Umbilical cord (tissue), 2 donors: ENCODE results near the gene SELENOP. TPM values are rescaled to one million over a fixed set of nuclear protein-coding genes. Genes with fewer than 3 reads are reported as not detected.
"Not testable (repeated sequence)": the region's sequence is repeated elsewhere in the genome, so short reads cannot be mapped to it uniquely, and the experiment has no call there.

Experiments
- DNase-seq: peaks from one replicate; pipeline ENCODE4 v3.0.0-alpha.2; 2015; ENCODE audit warnings: low spot score
- total RNA-seq: library from RNA; depleted of rRNA; stranded (reverse); fragments of >200 nt; gene quantifications from one replicate; pipeline ENCODE4 v1.2.3, GENCODE V29; 2014; ENCODE audit warnings: low replicate concordance; ENCODE audit not compliant: insufficient read depth

The SELENOP gene
- total RNA-seq, 1 donor from 2014 or later: 148 TPM

GRCh38 chr5:42826757-42827515 lies 15.2 kb upstream of the SELENOP start:
- DNase-seq: peak; percentile 55

DNA sequence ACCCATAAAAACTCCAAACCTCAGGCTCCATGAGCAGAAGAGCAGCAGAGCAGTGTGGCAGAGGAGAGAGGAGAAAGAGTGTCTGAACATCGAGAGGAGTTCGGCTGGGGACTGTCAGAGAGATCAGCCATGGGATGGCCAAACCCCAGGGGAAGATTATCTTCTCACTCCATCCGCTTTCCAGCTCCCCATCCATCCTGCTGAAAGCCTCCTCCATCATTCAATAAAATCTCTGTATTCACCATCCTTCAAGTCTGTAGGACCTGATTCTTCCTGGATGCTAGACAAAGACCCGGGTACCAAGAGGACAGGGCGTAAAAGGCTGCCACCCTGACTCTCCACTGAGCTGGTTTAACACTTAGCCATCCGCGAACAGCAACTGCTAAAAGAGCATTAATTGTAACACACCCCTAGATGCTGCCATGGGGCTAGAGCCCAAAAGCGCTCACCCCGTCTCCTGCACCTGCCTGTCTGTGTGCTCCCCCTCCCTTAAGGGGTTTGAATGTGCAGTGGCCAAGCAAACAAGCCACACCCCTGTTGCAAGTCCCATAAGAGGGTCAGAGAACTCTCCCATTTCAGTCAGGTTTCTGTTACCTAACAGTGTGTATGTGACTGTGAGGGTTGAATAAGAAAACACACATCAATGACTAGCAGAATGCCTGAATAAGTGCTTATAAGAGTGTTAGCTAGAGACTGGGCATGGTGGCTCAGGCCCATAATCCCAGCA lies 13.9 kb upstream of the SELENOP start:
- DNase-seq: no peak

DNA sequence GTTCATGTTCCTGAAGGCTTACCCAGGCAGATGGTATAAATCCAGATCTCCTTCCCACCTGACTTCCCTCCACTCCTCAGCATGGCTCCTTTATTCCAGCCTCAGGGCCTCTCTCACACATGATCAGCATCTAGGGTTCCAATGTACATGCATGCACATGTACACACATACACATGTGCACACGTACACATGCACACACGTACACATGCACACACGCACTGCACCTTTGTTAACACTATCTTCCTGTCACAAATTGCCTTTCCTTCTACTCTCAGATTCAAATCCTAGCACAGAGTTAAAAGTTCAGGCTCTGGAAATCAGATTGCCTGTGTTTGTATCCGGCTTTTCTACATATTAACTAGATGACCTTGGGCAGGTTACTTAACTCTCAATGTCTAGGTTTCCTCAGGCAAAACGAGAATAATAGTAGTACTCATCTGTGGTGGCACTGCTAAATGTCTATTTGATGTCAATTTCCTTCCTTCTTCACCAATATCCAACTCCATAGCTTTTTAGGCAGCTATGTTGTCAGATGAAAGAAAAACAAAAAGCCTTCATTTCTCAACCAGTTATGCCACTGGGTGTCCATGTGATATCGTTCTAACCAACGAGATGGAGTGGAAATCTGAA lies 12.8 kb upstream of the SELENOP start:
- no peak for DNase-seq

DNA sequence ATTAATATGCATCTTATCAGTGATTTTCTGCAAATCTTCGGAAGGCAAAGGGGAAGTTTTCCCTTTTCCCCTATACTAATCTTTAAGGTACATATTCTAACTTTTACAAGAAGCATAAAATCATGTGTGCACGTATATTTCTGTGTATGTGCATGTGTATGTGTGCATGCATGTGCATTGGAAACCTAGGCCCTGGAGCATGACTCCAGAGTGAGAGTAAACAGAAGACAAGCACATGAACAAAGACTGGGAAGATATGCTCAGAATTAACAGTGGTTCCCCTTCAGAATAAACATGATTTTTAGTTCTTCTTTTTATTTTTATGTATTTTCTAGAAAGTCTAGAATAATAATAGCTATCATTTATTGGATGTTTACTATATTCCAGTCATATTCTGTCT lies 10.9 kb upstream of the SELENOP start:
- no peak for DNase-seq

GRCh38 chr5:42819745-42820144 lies 8.1 kb upstream of the SELENOP start:
- DNase-seq: no peak

- DNase-seq: not testable (repeated sequence)
Measured at GRCh38 chr5:42816546-42816945, 4.9 kb upstream of the SELENOP start.

GRCh38 chr5:42813533-42813932 lies 1.8 kb upstream of the SELENOP start:
- DNase-seq: peak; percentile 19

DNA sequence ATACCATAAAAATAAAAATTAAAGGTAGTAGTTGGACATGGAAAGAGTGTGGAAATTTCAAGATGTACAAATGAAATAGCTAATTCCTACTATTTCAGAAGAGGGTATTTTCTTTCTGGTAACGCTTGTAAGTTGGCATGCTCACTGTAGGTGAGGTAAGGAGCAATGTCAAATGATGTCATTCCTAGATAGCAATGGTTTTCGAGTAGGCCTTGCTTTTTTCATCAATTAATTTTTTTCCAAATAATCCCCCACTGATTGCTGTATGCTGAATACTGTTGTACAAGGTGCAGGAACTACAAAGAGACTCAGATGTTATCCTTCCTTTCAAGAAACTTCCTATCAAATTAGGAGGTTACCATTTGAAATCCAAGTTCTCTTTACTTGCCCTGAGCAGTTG lies 928 bp upstream of the SELENOP start:
- DNase-seq: no peak

GRCh38 chr5:42810834-42811590 lies 680 bp downstream of the SELENOP start:
- peak; percentile 9 for DNase-seq

DNA sequence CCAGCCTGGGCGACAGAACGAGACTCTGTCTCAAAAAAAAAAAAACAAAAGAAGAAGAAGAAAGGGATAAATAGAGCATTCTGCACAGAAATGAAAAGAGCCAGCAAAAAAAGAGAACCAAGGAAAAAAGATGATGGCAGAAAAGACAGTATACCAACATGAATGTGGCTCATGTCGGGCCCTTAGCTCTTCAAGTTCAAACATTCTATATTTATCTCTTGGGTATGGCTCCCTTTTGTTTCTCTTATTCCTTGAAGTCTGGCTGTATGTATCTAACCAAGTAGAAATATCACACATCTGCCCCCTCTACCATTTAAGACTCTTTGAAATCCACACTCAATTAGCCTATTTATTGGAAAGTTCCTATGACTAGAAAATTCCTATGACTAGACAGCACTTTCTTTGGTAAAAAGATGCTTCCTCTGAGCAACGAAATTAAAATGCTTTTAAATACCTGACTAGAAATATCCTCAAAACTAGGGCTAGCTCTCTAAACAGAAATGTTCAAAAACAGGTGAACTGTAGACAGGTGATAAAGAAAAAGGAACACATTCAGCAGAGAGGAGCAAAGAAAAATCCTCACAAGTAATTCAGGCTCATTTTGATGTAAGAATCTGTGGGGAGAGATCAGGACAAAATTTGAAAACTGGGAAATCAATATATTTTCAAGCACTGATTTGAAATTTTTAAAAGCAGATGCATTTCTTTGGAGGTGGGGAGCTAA lies 2.6 kb downstream of the SELENOP start:
- no peak for DNase-seq

GRCh38 chr5:42807722-42808447 lies 3.8 kb downstream of the SELENOP start:
- no peak for DNase-seq

GRCh38 chr5:42806701-42807262 lies 4.9 kb downstream of the SELENOP start:
- no peak for DNase-seq

DNA sequence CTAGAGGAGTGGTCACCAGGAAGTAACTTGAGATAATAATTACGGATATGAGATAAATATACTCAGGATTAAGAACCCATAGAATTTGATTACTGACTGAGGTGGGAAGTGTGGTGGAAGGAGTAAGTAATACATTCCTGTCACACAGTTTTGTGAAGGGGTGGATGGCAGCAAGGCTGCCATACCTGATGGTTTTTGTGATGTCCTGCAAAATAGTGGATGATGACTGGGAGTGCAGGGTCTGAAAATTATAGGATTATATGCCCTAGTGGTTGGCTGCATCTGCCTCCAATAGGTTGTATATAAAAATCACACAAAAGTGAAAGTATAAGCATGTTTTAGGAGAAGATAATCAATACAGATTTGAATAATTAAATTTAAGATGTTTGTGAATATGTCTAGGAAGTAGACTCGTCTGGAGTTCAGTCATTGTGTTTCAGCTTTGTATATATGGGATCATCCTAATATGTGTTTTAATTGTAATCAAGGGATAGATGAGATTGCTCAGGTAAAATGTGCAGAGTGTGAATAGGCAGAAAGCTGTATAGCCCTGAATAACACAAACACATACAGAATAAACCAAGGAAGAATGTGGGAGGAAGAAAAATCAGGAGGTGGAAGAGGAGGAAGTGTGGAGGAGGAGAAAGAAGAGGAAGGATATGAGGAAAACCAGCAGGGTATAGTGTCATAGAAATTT lies 5.5 kb downstream of the SELENOP start:
- DNase-seq: no peak

DNA sequence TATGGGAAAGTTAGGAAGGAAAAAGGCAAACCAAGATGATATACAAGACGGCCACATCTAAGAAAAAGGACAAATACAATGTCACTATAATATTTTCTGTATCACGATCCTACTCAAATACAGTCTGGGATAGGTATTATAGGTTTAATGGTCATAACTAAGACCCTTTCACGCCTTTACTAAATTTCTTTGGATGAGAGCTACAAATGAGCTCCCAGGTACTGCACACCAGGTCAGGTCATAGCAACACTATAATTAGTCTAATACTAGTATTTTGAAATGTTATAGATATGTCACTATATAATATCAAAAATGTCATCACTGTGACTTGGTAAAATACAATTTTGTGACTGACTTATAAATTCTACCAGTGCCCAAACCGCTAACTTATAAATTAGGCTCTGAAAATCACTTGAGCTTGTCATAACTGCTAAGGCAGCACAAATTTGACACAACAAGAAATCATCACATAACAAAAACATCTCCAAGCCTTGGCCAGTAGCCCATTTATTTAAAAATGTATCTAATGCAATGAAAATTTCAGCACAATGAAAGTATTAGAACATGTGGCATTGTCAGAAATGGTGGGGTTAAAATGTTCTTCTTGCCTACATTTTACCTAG lies 6.9 kb downstream of the SELENOP start:
- DNase-seq: no peak

GRCh38 chr5:42801516-42802166 lies 10.1 kb downstream of the SELENOP start:
- no peak for DNase-seq

GRCh38 chr5:42800748-42801330 lies 10.9 kb downstream of the SELENOP start:
- no peak for DNase-seq

DNA sequence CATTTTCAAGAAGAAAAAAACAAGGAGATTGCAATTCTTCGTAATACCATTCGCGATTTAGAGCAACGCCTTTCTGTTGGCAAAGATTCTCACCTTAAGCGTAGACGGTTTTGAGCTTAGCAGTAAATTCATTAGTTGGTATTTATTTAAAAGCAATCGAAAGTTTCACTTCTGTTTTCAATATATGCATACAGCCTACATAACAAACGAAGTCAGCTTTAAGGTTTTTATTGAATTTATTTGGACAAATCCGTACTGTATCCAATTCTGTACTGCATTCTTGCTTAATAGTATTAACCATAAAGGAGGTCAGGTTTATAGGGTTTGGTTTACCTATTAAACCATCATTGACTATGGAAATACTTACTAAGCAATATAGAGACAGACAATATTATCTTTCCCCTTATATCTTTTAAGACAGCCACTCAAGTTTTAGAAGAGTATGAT lies 12.0 kb downstream of the SELENOP start:
- no peak for DNase-seq

DNA sequence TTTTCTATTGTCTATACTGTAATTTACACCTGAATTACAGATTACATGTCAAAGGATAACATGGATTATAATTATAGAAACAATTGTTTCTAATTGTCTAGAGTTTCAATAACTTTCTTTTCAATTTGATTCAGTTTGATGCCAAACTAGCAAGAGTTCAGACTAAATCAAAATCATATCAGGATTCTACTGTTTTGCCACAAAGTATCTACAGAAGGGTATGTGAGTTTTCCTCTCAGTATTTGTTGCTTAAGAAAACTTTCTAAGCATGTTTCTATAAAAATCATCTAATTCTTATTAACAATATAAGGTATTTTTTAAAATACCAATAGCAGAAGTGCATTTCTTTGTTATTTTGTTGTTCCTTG lies 12.5 kb downstream of the SELENOP start:
- no peak for DNase-seq
